ENCODE measurements around the gene NUP155.
"Not testable (repeated sequence)": the region's sequence is repeated elsewhere in the genome, so short reads cannot be mapped to it uniquely, and the experiment has no call there.

The NUP155 gene

DNA sequence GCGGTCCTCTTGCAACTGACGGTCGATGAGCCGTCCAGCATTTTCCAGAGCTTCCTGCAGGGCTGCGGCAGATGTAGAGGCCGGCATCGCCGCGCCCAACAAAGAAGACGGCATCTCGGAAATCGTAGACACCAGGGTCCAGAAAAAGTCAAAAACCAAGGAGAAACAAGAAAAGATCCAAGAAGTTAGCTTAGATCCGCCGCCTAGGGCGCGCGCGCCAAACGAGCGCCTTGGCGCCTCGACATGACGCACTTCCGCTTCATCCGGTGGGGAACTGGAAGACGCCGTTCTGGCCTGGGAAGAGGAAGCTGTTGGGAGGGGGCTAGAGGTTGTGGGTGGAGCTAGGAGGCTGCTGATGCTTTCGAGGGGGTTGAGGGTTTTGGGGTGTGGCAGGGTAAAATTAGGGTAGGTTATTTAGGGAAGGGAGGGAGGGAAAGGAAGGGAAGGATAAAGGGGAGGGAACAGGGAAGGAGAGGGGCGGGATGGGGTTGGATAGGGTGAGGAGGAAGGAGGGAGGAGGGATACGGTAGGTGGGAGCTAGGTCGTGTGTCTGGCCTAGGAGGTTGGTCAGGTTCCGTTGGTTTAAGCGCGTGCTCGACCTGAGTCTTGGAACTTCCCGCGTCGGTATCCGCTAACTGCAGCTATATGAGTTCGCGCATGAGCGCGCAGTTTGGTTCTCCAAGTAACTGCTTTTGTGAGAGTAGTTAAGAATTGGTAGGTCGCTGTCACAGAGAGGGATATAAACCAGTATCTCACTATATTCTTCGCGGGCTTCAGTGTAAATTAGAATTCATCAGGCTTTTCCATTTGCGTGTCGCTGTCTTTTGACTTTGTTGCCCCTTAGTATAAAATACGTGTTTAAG is at the start of gene NUP155:
Gene NUP155, minus strand, starts transcription at position 243 of the 863 bp plus-strand sequence. Its CDS starts 129 bp downstream, at position 114.
- Histone ChIP-seq H3K9ac (ENCODE audit: low read length) (peak within 1 kb of the TSS; percentile 84), H3K4me3 (ENCODE audit: low read depth in 1 of 2, low read length in 2 of 2) (peak within 1 kb of the TSS; percentile 43 to 98), H3K27ac (ENCODE audit: low read depth, low read length) (peak within 1 kb of the TSS; percentile 69), H3K27me3 (ENCODE audit: control insufficient read depth in 1 of 2, insufficient read depth in 2 of 2, low read length in 2 of 2) (no peaks in the 10 kb centered on the region), H3K4me1 (ENCODE audit: insufficient read depth, low read length) (peaks cover 20% of the 10 kb centered on the region), H3K36me3 (ENCODE audit: insufficient read depth, low read length) (no peaks in the 10 kb centered on the region), H3K9me3 (ENCODE audit: low read length) (no peaks in the 10 kb centered on the region)

DNA sequence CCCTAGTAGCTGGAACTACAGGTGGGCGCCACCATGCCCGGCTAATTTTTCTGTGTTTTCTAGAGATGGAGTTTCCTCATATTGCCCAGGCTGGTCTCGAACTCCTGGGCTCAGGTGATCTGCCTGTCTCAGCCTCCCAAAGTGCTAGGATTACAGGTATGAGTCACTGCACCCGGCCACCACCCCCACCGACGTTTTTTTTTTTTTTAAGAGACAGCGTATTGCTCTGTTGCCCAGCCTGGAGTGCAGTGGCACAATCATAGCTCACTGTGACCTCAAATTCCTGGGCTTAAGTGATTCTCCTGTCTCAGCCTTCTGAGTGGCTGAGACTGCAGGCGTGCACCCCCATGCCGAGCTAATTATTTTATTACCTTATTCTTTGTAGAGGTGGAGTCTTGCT is 46.4 kb upstream of the NUP155 start:
- Histone ChIP-seq H3K4me1 (ENCODE audit: insufficient read depth, low read length) (no peaks in the 10 kb centered on the region), H3K9me3 (ENCODE audit: low read length) (no peaks in the 10 kb centered on the region), H3K9ac (ENCODE audit: low read length) (no peak overlapping the region), H3K27ac (ENCODE audit: low read depth, low read length) (no peak overlapping the region), H3K36me3 (ENCODE audit: insufficient read depth, low read length) (no peaks in the 10 kb centered on the region), H3K27me3 (ENCODE audit: control insufficient read depth in 1 of 2, insufficient read depth in 2 of 2, low read length in 2 of 2) (no peaks in the 10 kb centered on the region), H3K4me3 (ENCODE audit: low read depth in 1 of 2, low read length in 2 of 2) (no peak overlapping the region)

DNA sequence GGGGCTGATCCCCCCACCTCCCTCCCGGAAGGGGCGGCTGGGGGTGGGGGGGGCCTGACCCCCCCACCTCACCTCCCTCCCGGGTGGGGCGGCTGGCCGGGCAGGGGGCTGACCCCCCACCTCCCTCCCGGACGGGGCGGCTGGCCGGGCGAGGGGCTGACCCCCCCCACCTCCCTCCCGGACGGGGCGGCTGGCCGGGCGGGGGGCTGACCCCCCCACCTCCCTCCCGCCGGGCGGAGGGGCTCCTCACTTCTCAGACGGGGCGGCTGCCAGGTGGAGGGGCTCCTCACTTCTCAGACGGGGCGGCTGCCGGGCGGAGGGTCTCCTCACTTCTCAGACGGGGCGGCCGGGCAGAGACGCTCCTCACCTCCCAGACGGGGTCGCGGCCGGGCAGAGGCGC is 44.5 kb upstream of the NUP155 start:
- H3K4me3 ChIP-seq (ENCODE audit: low read depth in 1 of 2, low read length in 2 of 2); H3K9ac ChIP-seq (ENCODE audit: low read length); H3K36me3 ChIP-seq (ENCODE audit: insufficient read depth, low read length); H3K4me1 ChIP-seq (ENCODE audit: insufficient read depth, low read length); H3K9me3 ChIP-seq (ENCODE audit: low read length); H3K27ac ChIP-seq (ENCODE audit: low read depth, low read length); H3K27me3 ChIP-seq (ENCODE audit: control insufficient read depth in 1 of 2, insufficient read depth in 2 of 2, low read length in 2 of 2): not testable (repeated sequence)

DNA sequence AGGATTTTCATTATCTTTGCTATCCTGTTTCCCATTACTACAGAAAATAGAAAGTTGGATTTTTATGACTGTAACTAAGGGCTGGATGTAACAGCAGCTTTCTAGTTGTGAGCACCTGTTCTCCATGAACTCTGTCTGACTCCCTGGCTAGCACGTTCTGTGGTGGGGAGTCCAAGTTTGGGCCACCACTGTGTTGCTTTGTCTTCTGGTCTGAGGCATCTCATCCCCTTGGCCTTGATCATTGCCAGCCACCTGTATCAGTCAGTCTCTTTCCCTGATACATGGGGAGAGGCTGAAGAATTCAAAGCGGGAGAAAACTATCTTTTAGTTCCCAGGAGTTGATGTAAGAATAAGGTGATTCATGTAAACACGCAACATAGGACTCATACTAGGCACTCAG is 41.6 kb upstream of the NUP155 start:
- no peaks in the 10 kb centered on the region for H3K9me3 ChIP-seq (ENCODE audit: low read length)
- H3K36me3 ChIP-seq (ENCODE audit: insufficient read depth, low read length) = no peaks in the 10 kb centered on the region
- H3K27me3 ChIP-seq (ENCODE audit: control insufficient read depth in 1 of 2, insufficient read depth in 2 of 2, low read length in 2 of 2) = no peaks in the 10 kb centered on the region
- no peak overlapping the region for H3K9ac ChIP-seq (ENCODE audit: low read length)
- no peak overlapping the region for H3K27ac ChIP-seq (ENCODE audit: low read depth, low read length)
- no peaks in the 10 kb centered on the region for H3K4me1 ChIP-seq (ENCODE audit: insufficient read depth, low read length)
- no peak overlapping the region for H3K4me3 ChIP-seq (ENCODE audit: low read depth in 1 of 2, low read length in 2 of 2)

DNA sequence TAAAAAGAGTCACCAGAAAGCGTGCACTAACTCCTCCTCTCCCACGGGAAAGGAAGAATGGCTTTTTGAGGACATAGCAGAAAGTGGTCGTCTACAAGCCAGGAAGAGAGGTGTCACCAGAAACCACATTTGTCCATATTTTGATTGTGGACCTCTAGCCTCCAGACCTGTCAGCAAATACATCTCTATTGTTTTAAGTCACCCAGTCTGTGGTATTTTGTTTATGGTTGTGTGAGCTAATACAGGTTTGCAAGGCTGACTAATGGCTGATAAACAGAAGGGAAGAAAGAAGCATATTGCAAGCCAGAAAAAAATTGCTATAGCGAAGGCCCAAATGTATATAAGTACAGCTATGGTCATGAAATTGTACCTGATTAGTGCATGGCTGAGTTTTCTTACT is 29.6 kb upstream of the NUP155 start:
- no peak overlapping the region for H3K9ac ChIP-seq (ENCODE audit: low read length)
- H3K27ac ChIP-seq (ENCODE audit: low read depth, low read length) = no peak overlapping the region
- no peaks in the 10 kb centered on the region for H3K9me3 ChIP-seq (ENCODE audit: low read length)
- H3K36me3 ChIP-seq (ENCODE audit: insufficient read depth, low read length) = no peaks in the 10 kb centered on the region
- no peaks in the 10 kb centered on the region for H3K27me3 ChIP-seq (ENCODE audit: control insufficient read depth in 1 of 2, insufficient read depth in 2 of 2, low read length in 2 of 2)
- H3K4me1 ChIP-seq (ENCODE audit: insufficient read depth, low read length) = no peaks in the 10 kb centered on the region
- H3K4me3 ChIP-seq (ENCODE audit: low read depth in 1 of 2, low read length in 2 of 2) = no peak overlapping the region

DNA sequence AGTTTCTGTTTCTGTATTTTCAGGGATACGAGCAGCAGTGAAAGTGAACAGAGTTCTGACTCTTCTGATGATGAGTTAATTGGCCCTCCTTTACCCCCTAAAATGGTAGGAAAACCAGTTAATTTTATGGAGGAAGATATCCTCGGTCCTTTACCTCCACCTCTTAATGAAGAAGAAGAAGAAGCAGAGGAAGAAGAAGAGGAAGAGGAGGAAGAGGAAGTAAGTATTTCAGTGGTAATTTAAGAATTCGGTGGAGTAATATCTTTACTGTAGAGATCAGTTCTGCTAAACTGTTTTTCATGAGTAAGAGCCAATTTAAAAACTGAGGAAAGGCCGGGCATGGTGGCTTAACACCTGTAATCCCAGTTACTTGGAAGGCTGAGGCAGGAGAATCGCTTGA is 25.4 kb upstream of the NUP155 start:
- no peak overlapping the region for H3K27ac ChIP-seq (ENCODE audit: low read depth, low read length)
- H3K9me3 ChIP-seq (ENCODE audit: low read length) = no peaks in the 10 kb centered on the region
- H3K36me3 ChIP-seq (ENCODE audit: insufficient read depth, low read length) = no peaks in the 10 kb centered on the region
- H3K4me3 ChIP-seq (ENCODE audit: low read depth in 1 of 2, low read length in 2 of 2) = no peak overlapping the region
- no peaks in the 10 kb centered on the region for H3K4me1 ChIP-seq (ENCODE audit: insufficient read depth, low read length)
- H3K27me3 ChIP-seq (ENCODE audit: control insufficient read depth in 1 of 2, insufficient read depth in 2 of 2, low read length in 2 of 2) = no peaks in the 10 kb centered on the region
- no peak overlapping the region for H3K9ac ChIP-seq (ENCODE audit: low read length)

DNA sequence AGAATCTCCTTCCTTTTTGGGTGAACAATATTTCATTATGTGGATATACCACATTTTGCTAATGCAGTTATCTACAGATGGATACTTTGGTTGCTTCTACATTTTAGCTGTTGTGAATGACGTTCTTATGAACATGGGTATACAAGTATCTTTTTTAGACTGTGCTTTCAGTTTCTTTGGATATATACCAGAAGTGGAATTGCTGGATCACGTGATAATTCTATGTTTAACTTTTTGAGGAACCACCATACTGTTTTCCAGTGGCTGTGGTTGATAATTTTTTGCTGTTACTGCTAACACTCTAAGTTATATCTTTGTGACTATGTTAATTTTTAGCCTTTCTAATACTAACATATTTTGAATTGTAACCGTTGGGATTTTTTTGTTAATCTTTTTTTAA is 20.7 kb upstream of the NUP155 start:
- Histone ChIP-seq H3K9ac (ENCODE audit: low read length) (no peak overlapping the region), H3K27ac (ENCODE audit: low read depth, low read length) (no peak overlapping the region), H3K27me3 (ENCODE audit: control insufficient read depth in 1 of 2, insufficient read depth in 2 of 2, low read length in 2 of 2) (no peaks in the 10 kb centered on the region), H3K4me3 (ENCODE audit: low read depth in 1 of 2, low read length in 2 of 2) (no peak overlapping the region), H3K36me3 (ENCODE audit: insufficient read depth, low read length) (no peaks in the 10 kb centered on the region), H3K9me3 (ENCODE audit: low read length) (no peaks in the 10 kb centered on the region), H3K4me1 (ENCODE audit: insufficient read depth, low read length) (no peaks in the 10 kb centered on the region)

DNA sequence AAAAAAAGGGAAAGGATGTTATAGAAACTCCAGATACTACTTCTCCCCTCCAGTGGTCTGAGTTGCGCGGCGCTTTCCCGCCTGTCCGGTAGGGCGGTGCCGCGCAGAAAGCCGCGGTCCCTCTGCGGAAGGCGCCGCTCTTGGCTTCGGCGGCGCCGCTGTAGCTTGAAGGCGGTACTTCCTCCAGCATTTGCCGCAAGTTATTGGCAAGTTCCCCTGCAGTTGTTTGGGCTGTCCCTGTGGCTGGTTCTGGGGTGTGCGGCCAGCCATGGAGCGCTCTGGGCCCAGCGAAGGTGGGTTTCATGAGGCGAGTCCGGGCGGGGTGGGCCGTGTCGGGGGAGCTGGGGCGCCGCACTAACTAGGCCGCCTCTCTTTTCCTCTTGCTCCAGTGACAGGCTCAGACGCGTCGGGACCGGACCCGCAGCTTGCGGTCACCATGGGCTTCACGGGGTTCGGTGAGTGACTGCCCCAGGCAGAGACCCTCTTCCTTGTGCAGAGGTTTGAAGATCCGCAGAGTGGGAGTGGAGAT is 8.3 kb upstream of the NUP155 start, which contains the start of gene WDR70:
Gene WDR70, plus strand, starts transcription at position 219 of the 529 bp plus-strand sequence. Its CDS starts 50 bp downstream, at position 269.
- Histone ChIP-seq H3K9ac (ENCODE audit: low read length) (peak within 1 kb of the TSS; percentile 64), H3K27ac (ENCODE audit: low read depth, low read length) (peak within 1 kb of the TSS; percentile 75), H3K4me3 (ENCODE audit: low read depth in 1 of 2, low read length in 2 of 2) (peak within 1 kb of the TSS in 1 of 2 donors; percentile 77)
- H3K4me1 ChIP-seq (ENCODE audit: insufficient read depth, low read length); H3K36me3 ChIP-seq (ENCODE audit: insufficient read depth, low read length); H3K27me3 ChIP-seq (ENCODE audit: control insufficient read depth in 1 of 2, insufficient read depth in 2 of 2, low read length in 2 of 2); H3K9me3 ChIP-seq (ENCODE audit: low read length): not testable (repeated sequence)

DNA sequence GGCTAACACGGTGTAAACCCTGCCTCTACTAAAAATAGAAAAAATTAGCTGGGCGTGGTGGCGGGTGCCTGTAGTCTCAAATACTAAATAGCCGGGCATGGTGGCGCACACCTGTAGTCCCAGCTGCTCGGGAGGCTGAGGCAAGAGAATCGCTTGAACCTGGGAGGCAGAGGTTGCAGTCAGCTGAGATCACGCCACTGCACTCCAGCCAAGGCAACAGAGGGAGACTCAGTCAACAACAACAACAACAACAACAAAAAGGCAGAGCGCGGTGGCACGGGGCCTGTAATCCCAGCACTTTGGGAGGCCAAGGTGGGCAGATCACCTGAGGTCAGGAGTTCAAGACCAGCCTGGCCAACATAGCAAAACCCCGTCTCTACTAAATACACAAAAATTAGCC is 7.2 kb upstream of the NUP155 start:
- not testable (repeated sequence) for H3K27me3 ChIP-seq (ENCODE audit: control insufficient read depth in 1 of 2, insufficient read depth in 2 of 2, low read length in 2 of 2); H3K36me3 ChIP-seq (ENCODE audit: insufficient read depth, low read length); H3K4me1 ChIP-seq (ENCODE audit: insufficient read depth, low read length); H3K9me3 ChIP-seq (ENCODE audit: low read length); H3K4me3 ChIP-seq (ENCODE audit: low read depth in 1 of 2, low read length in 2 of 2); H3K27ac ChIP-seq (ENCODE audit: low read depth, low read length); H3K9ac ChIP-seq (ENCODE audit: low read length)

DNA sequence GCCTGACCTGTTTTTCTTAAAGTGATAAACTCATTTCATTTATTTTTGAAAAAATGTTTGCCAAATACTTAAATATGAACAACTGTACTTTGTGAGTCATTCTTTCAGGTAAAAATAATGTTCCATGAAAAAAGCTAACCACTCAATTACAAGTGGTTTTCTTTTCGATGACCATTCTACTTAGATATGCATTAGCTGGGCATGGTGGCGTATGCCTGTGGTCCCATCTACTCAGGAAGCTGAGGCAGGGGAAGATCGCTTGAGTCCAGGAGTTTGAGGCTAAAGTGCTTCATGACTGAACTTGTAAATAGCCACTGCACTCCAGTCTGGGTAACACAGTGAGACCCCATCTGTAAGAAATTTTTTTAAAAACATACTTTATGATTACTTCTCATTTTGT is 4.2 kb upstream of the NUP155 start:
- no peak overlapping the region for H3K9ac ChIP-seq (ENCODE audit: low read length)
- H3K4me1 ChIP-seq (ENCODE audit: insufficient read depth, low read length) = no peaks in the 10 kb centered on the region
- no peak overlapping the region for H3K27ac ChIP-seq (ENCODE audit: low read depth, low read length)
- no peaks in the 10 kb centered on the region for H3K36me3 ChIP-seq (ENCODE audit: insufficient read depth, low read length)
- H3K4me3 ChIP-seq (ENCODE audit: low read depth in 1 of 2, low read length in 2 of 2) = no peak overlapping the region
- no peaks in the 10 kb centered on the region for H3K27me3 ChIP-seq (ENCODE audit: control insufficient read depth in 1 of 2, insufficient read depth in 2 of 2, low read length in 2 of 2)
- H3K9me3 ChIP-seq (ENCODE audit: low read length) = no peaks in the 10 kb centered on the region

DNA sequence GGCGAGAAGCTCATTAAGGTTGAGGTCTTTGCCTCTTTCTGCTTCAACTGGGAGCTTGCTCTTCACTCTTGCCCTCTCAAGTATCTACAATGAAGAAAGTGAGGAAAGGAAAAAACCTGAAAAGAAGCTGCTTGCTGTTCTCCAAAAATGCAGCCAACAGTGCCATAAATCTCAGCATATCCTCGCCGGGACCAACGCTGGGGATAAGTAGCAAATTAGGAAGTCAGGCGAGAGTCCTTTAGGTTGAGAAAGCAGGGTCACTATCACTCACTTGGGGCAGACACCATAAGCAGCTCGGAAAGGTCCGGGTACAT is 399 bp downstream of the NUP155 start:
- peaks cover 20% of the 10 kb centered on the region for H3K4me1 ChIP-seq (ENCODE audit: insufficient read depth, low read length)
- no peaks in the 10 kb centered on the region for H3K36me3 ChIP-seq (ENCODE audit: insufficient read depth, low read length)
- H3K9me3 ChIP-seq (ENCODE audit: low read length) = no peaks in the 10 kb centered on the region
- peak overlapping the region; percentile 43 to 98 for H3K4me3 ChIP-seq (ENCODE audit: low read depth in 1 of 2, low read length in 2 of 2)
- H3K27ac ChIP-seq (ENCODE audit: low read depth, low read length) = peak overlapping the region; percentile 69
- peak overlapping the region; percentile 84 for H3K9ac ChIP-seq (ENCODE audit: low read length)
- no peaks in the 10 kb centered on the region for H3K27me3 ChIP-seq (ENCODE audit: control insufficient read depth in 1 of 2, insufficient read depth in 2 of 2, low read length in 2 of 2)

DNA sequence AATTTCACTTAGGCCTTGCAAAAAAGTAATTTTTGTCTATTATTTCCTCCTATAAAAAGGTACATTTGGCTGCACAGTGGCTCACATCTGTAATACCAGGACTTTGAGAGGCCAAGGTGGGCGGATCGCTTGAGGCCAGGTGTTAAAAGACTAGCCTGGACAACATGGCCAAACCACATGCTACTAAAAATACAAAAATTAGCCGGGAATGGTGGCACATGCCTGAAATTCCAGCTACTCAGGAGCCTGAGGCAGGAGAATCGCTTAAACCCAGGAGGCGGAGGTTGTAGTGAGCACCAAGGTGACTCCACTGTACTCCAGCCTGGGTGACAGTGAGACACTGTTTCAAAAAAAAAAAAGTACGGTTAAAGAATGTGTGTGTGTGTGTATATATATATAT is 15.7 kb downstream of the NUP155 start:
- Histone ChIP-seq H3K36me3 (ENCODE audit: insufficient read depth, low read length) (peaks cover 36% of the 10 kb centered on the region), H3K4me1 (ENCODE audit: insufficient read depth, low read length) (no peaks in the 10 kb centered on the region), H3K9me3 (ENCODE audit: low read length) (no peaks in the 10 kb centered on the region), H3K9ac (ENCODE audit: low read length) (no peak overlapping the region), H3K27me3 (ENCODE audit: control insufficient read depth in 1 of 2, insufficient read depth in 2 of 2, low read length in 2 of 2) (no peaks in the 10 kb centered on the region), H3K4me3 (ENCODE audit: low read depth in 1 of 2, low read length in 2 of 2) (no peak overlapping the region), H3K27ac (ENCODE audit: low read depth, low read length) (no peak overlapping the region)

All from muscle layer of colon (tissue), 2 donors.